GM19193 (cell line): ENCODE measurements around the gene EYA2.

ENCODE experiments used
- POLR2A ChIP-seq: IDR thresholded peaks from 4 replicates; pipeline ENCODE4 v1.6.1; 2011; ENCODE audit not compliant: insufficient read depth, insufficient read length; ENCODE audit errors: extremely low read depth

The EYA2 gene

DNA sequence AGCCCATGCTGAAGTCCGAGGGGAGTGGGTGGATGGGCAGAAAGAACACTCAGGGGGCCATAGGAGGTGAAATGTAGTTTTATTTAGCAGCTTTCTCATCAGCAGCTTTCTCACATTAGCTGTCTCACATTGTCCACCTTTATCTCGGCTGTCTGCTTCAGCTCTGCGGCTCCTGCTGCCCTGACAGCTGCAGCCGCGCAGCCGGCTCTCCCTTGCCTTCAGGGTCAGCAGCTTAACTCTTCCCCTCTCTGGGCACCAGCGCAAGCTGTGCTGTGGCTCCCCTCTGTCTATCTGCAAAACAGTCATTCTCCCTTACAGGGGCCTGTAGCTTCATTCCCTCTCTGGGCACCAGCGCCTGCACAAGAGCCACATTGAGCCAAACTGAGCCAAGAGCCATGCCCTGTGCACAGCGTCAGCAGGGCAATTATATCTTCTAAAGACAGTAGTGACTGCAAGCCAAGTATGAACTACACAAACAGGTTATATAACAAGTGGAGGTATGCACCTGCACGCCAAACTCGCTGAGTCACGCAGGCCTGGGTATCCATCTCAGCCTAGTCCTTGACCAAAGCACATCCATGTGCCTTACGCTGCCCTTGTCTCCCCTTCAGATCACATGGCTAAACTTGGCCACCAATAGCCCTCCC, 198.8 kb downstream of the EYA2 start:
- TF ChIP-seq POLR2A, result no peak

DNA sequence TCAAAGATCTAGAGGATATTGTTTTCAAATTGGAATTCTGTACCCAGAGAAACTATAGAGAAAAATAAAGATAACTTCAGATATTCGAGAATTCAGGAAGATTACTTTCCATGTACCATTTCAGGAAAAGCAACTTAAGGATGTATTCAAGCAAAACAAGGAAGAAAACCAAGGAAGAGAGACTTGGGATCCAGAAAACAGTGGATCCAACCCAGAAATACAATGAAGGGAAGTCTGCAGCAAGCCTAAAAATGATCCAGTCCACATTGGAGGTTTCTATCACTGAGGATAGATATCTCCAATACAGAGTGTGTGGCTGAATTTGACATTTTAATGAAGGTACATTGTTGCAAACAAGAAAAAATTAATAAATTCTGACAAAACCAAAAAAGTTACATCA, 201.0 kb downstream of the EYA2 start:
- TF ChIP-seq POLR2A, result no peak

DNA sequence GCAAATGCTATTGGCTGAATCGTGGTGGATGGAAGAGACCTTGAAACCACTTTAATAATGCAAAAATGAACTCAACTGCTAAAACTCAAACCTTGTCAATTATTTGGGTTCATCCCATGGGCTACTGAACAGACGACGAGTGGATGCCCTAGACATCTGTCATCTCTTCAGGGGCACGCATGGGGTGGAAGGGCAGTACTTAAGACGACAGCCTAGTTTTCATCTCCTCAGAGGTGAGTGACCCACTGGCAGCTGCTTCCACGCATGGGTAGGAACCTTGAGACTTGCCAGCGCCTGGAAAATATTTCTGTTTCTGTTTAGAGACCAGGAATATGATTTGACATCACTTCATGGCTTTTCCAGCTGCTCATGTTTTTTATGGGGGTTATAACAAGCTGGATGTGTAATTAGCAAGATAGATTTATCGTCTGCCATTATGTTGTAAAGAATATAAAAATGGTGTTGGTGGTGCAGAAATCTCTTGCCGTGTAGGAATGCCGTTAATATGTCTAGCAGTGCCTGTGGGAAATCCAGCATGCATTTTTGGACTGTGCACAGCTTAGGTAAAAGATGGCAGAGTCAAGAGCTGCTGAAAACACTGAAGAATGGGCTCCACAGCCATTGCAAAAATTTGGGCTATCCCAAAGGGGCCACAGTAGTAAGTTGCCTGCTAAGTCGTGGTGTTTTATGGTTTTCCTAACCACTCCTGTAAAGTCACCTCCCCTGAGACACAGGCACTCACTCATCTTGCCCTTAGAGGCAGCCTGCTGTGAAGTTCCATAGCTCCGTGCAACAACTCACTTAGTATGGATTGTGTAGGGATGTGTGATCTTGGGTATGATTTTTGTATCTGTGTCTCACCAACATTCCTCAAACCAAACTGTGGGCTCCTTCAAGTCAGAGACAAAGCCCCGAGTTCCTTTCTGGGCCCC, 203.3 kb downstream of the EYA2 start:
- TF ChIP-seq POLR2A, result no peak

DNA sequence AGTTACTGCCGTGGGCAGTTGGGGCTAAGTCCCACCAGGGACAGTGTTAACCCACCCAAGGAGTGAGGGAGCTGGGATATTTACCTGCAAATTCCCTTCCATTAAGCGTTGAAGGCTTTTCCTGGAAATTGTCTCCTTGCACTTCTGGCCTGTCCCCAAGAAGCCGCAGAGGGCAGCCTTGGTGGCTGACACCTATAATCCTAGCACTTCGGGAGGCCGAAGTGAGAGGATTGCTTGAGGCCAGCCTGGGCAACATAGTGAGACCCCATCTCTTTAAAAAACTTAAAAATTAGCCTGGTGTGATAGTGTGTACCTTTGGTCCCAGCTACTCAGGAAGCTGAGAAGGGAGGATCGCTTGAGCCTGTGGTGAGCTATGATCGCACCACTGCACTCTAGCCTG, 204.4 kb downstream of the EYA2 start:
- TF ChIP-seq POLR2A, result no peak

DNA sequence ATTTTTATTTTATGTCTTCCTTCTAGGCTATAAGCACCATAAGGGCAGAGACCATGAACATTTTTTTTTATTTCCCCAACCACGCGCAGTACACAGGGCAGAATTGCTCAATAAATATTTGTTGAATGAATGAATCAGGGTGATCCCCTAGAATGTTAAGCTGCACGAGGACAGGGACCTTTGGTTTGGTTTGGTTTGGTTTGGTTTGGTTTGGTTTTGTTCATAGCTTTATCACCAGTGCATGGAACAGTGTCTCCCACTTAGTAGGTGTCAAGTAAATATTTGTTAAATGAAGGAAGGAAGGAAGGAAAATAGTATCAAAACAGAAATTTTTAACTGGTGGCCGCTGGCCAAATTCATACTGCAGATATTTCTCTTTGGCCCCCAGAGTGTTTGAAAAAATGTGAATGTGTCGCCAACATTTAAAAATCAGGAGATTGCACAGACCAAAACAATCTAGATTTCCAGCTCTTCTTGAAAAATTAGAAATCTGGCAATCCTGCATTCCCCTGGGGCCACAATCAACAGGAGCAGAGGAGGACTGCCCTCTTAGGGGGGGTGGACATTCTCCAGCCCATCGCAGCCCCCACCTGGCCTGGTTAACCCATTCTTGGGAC, 205.3 kb downstream of the EYA2 start:
- TF ChIP-seq POLR2A, result no peak

DNA sequence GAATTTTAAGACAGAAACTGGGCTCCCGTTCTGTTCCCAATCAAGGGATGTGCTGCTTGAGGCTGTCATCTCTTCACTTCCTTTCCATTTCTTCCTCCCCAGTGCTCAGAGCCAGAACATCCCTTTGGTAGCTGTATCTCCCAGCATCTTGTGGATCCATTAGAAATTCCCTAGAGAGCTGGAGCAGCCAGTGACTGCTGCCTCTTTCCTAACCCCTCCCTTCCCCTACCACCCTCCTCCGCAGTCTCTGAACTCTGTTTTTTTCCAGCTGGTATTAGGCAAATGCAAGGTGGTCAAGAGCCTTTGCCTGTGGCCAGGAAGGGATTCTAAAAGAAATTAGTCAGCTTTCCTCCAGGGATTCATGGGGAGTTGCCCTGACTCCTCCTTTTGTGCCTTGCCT, 208.0 kb downstream of the EYA2 start:
- no peak for TF ChIP-seq POLR2A

DNA sequence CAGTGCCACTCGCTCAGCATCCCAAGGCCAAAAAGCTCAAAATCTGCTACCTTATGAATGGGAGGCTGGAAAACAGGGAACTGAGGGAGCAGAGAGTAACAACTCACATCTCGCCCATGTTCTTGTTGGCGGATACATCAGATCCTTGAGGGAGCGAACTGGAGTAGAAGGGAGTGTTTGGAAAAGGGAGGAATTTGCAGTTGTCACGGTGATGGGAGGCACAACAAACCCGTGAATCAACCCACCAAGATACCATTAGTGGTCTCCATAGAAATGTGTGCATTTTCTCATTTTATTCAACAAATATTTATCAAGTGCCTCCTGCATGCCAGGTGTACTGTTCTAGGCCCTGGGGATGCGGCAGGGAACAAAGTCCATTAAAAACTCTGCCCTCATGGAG, 212.1 kb downstream of the EYA2 start:
- no peak for TF ChIP-seq POLR2A

DNA sequence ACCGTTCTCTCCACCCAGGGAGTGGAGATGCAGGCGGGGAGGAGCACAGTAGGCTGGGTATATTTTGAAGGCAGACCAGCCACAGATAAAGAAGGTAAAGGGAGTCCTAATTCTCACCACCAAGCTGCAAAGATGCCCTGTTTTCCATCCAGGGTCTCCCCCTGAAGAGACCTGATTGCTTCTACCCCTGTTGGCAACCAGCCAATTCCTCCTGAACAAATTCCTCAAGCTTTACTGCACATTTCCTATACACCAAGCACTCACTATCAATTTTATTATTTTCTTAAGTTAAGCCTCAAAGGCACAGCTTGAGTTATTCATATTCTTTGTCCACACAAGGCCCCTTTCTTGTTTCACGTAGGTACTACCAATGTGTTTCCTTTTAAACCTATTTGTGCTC, 214.4 kb downstream of the EYA2 start:
- no peak for TF ChIP-seq POLR2A

DNA sequence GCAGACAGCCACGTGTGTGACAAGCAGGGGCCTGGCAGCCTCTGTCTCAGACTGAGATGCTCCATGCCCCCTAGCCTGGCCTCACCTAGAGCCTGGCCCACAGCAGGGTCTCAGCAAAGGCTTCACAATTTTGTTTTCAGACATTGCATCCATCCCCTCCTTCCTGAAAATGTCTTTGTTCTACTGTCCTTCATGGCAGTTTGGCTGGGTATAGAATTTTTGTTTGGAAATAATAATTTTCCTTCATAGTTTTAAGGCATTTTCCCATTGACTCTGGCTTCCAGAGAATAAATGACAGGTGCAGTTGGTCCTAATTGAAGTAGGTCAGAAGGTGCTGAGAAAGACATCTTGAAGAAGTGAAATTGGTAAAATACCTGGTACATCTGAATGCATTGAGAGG, 216.2 kb downstream of the EYA2 start:
- no peak for TF ChIP-seq POLR2A

DNA sequence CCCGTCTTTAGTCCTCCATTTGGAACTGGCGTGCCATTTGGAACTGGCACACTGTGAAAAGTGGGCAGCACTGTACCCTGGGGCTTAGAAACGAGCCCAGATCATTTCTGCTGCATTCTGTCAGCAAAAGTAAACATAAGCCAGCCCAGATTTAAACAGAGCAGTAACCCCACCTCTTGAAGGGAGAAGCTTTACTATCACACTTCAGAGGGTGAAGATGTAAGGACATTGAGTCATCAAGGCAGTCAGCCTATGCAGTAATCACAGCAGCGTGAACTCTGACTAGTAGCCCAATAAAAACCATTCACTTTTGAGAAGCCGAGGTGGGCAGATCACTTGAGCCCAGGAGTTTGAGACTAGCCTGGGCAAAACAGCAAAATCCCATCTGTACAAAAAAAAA, 216.9 kb downstream of the EYA2 start:
- no peak for TF ChIP-seq POLR2A

DNA sequence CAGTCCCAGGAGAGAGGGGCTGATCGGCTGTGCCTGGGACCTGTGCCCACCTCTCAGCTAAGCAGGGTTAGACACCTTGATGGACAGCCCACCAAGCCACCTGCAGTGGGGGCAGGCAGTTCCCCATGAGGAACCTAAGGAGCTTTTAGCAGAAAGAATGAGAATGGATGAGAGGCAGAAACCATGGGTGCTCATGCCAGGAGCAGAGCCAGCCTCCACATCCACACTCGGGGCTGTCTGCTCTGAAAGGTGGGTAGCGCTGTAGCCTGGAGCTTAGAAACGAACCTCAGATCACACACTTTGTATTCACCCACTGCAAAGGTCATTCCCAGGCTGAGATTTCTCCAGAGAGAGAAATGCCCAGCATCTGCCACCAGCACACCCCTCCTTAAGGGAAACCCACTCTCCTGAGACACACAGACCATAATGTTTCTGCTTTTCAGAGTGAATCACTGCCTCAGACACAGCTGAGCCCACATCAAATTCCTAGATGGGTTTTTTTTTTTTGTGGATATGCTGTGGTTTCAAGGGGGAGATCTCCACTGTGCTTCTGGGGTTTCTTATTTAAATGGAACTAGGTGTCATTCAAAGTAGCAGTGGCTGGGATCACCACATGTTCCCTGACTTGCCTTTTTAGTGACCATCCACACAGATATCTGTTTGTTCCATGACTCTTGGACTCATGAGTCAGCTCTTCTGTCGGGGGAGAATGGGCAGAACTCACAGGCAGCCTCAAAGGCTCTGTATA, 218.9 kb downstream of the EYA2 start:
- no peak for TF ChIP-seq POLR2A

DNA sequence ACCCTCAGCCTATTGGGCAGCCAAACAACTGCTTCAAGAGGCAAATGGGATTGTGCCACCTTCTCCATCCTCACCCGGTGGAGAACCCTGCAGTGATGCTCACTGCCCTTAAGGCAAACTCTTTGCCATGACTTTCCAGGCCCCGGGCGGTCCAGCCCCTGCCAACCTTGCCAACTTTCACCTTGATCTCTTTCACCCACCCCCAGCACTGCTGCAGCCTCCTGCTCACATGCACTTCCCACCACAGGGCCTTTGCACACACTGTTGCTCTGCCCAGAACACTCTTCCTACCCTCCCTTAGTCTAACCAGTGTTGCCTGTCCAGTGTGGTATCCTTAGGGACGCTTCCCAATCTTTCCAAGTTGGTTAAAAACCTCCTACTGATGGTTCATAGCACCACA, 221.1 kb downstream of the EYA2 start:
- no peak for TF ChIP-seq POLR2A

DNA sequence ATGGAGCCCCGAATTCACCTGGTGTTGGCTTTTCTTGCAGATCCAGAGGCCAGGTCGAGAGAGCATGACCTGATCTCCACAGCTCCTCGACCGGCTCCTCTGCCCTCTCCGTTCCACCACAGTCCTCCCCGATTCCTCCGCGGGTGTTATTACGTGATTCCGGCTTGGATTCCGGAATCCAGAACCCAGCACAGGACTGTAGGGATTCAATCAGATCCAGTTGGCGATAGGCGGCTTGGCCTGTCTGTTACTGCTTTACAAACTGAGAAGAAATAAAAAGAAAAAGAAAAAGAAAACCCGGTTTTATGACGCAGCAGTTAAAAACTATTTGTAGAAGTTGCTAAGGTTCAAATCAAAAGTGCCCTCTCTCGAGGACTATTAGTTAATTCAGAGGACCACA, 222.7 kb downstream of the EYA2 start:
- no peak for TF ChIP-seq POLR2A

DNA sequence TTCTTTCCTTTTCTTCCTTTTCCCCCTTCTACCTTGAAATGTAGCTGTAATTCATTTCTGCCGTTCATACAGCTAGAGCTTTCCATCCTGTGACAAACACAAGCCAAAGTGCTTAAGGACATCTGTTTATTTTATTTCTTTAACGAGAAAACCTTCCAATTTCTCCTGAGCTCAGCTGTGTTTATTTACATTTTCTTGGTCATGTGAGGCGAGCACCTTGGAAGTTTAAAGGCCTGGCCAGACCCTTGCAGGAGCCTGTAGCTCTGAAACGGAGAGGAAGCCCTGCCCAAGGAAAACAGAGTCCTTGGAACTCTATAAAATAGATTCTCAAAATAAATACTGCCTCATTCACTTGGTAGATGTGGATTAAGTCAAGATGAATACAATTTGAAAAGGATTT, 223.1 kb downstream of the EYA2 start:
- no peak for TF ChIP-seq POLR2A

DNA sequence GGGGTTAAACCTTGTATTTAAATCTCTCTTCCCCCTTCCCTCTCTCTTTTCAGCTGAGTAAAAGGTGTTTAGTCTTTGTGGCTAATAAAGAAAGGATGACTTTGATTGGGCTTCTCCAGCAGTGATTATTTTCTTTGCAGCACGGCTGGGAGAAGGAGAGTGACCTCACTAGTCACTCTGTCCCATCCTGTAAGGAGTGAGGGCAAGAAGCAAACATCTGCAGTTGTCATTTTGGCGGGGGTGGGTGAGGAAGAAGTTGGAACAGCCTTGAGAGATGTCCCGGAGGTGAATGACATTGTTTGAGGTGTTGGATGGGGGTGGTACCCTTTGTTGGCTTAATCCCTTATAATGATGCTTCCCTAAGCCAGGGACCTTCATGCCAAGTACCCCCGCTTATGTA, 223.6 kb downstream of the EYA2 start:
- TF ChIP-seq POLR2A, result no peak
